Tibial nerve (tissue), 4 donors: ENCODE results near the gene NECTIN1.

Experiments used
- CTCF ChIP-seq, 5 experiments: fragments of 200-600 bp in 3 of 5; fragments of 450-650 bp in 2 of 5; sonication (generic) in 3 of 5; IDR thresholded peaks; one replicate each; pipeline ENCODE4 v1.5.1; 2016 to 2019; ENCODE audit warnings: antibody characterized with exemption in 5 of 5, mild to moderate bottlenecking in 3 of 5, moderate library complexity in 2 of 5
- EP300 ChIP-seq, 2 donors: sonication (generic); formaldehyde crosslinking; IDR thresholded peaks; one replicate each; pipeline ENCODE4 v1.6.1; 2017; ENCODE audit warnings: antibody characterized with exemption in 2 of 2, mild to moderate bottlenecking in 1 of 2
- POLR2A ChIP-seq, 2 donors: fragments of 450-650 bp; IDR thresholded peaks; one replicate each; pipeline ENCODE4 v1.6.1; 2017; ENCODE audit warnings: antibody characterized with exemption in 2 of 2, mild to moderate bottlenecking in 2 of 2, moderate library complexity in 2 of 2

GRCh38 chr11:119724956-119725355 is 4.0 kb downstream of the NECTIN1 start:
- TF ChIP-seq CTCF (IDR thresholded peaks at IDR 0.05) (no peak), EP300 (IDR thresholded peaks at IDR 0.05) (no peak), POLR2A (IDR thresholded peaks at IDR 0.05) (no peak)
